ENCODE data around the gene SLC26A8. TPM values are rescaled to one million over a fixed set of nuclear protein-coding genes. Genes with fewer than 3 reads are reported as not detected.

The SLC26A8 gene
- total and polyA plus RNA-seq, 4 donors: 0.20 to 1.1 (median 0.48) TPM

DNA sequence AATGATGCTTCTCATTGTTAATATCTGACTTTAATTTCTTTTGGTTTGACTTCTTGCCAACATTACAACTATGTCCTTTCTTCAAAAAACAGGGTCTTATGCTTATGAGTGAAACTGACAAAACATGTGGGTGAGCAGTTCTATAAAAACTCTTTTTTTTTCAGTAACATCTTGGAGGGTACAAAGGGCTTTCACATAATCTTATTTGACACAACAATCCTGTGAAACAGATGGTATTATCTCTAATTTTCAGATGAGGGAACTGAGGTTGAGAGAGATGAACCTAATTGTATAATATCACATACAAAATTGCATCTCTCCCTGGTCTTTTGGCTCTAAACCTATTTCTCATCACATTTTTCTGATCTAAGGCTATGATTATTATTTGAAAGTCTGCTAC, 41.5 kb upstream of the SLC26A8 start:
- peaks cover 0 to 28% (median 20%) of the 10 kb centered on the region in 5 donors for H3K4me1 ChIP-seq (ENCODE audit: control insufficient read depth in 5 of 5, insufficient read depth in 5 of 5, low read length in 5 of 5)
- H3K9me3 ChIP-seq (ENCODE audit: control insufficient read depth in 4 of 4, insufficient read depth in 3 of 4, low read length in 3 of 4): no peaks in the 10 kb centered on the region

GRCh38 chr6:36064770-36065396, 40.4 kb upstream of the SLC26A8 start:
- no peaks in the 10 kb centered on the region for H3K9me3 ChIP-seq (ENCODE audit: control insufficient read depth in 4 of 4, insufficient read depth in 3 of 4, low read length in 3 of 4)
- H3K27me3 ChIP-seq (ENCODE audit: control insufficient read depth in 3 of 3, insufficient read depth in 3 of 3, low read length in 2 of 3): no peaks in the 10 kb centered on the region
- no peak for TF ChIP-seq CTCF (IDR thresholded peaks at IDR 0.05; ENCODE audit: control extremely low read depth, extremely low read depth)
- no peak overlapping the region for H3K9ac ChIP-seq (ENCODE audit: insufficient read depth in 1 of 2, low read length in 2 of 2)
- DNase-seq (no peak), ATAC-seq (ENCODE audit: insufficient read depth, low FRiP score) (no peak)
- WGBS, 2 donors: 68 to 82% methylated on average over 3 of the region's 3 CpGs
- peaks cover 2 to 13% (median 8%) of the 10 kb centered on the region in 4 donors for H3K36me3 ChIP-seq (ENCODE audit: control insufficient read depth in 4 of 4, insufficient read depth in 4 of 4, low read length in 4 of 4)
- no peak overlapping the region for H3K27ac ChIP-seq (ENCODE audit: low read depth in 1 of 2, low read length in 1 of 2)
- H3K4me1 ChIP-seq (ENCODE audit: control insufficient read depth in 5 of 5, insufficient read depth in 5 of 5, low read length in 5 of 5): peaks cover 0 to 28% (median 20%) of the 10 kb centered on the region in 5 donors
- H3K4me3 ChIP-seq: no peak overlapping the region

More for the DNA sequence above, 41.5 kb upstream of the SLC26A8 start:
- H3K27ac ChIP-seq (ENCODE audit: low read depth in 1 of 2, low read length in 1 of 2): no peak overlapping the region
- ATAC-seq (ENCODE audit: insufficient read depth, low FRiP score) (no peak), DNase-seq (no peak)
- no peak overlapping the region for H3K4me3 ChIP-seq
- no peak overlapping the region for H3K9ac ChIP-seq (ENCODE audit: insufficient read depth in 1 of 2, low read length in 2 of 2)
- H3K36me3 ChIP-seq (ENCODE audit: control insufficient read depth in 4 of 4, insufficient read depth in 4 of 4, low read length in 4 of 4): peaks cover 0 to 6% (median 3%) of the 10 kb centered on the region in 4 donors
- no peak for TF ChIP-seq CTCF (IDR thresholded peaks at IDR 0.05; ENCODE audit: control extremely low read depth, extremely low read depth)
- no peaks in the 10 kb centered on the region for H3K27me3 ChIP-seq (ENCODE audit: control insufficient read depth in 3 of 3, insufficient read depth in 3 of 3, low read length in 2 of 3)

DNA sequence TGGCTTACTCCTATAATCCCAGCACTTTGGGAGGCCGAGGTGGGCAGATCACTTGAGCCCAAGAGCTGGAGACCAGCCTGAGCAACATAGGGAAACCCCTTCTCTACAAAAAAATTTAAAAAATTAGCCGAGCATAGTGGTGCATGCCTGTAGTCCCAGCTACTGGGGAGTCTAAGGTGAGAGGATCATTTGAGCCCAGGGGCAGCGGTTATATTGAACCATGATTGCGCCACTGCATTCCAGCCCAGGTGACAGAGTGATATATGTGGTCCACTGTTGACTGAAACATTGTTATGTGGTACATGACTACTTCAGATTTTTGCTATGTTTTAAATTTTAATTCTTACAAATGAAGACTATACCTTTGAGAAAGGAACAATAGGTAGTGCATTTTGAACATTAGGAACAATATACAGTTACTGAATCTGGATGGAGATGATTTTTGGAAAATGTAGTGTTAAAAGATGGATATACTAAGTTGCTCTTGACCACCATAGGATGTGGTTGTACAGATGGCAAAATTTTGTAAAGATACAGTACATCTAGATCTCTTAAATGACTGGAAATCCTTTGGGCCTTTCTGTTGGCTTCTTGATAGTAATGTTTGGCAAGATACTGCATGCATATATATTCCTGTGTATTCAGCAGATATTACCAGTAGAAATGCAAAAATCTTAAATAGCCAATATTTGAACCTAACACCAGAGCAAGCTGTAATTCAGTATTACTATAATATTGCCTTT, 39.0 kb upstream of the SLC26A8 start:
- Histone ChIP-seq H3K27ac (ENCODE audit: low read depth in 1 of 2, low read length in 1 of 2) (no peak overlapping the region), H3K27me3 (ENCODE audit: control insufficient read depth in 3 of 3, insufficient read depth in 3 of 3, low read length in 2 of 3) (no peaks in the 10 kb centered on the region), H3K4me3 (no peak overlapping the region), H3K9me3 (ENCODE audit: control insufficient read depth in 4 of 4, insufficient read depth in 3 of 4, low read length in 3 of 4) (no peaks in the 10 kb centered on the region), H3K36me3 (ENCODE audit: control insufficient read depth in 4 of 4, insufficient read depth in 4 of 4, low read length in 4 of 4) (peaks cover 6 to 18% (median 13%) of the 10 kb centered on the region in 4 donors), H3K9ac (ENCODE audit: insufficient read depth in 1 of 2, low read length in 2 of 2) (no peak overlapping the region), H3K4me1 (ENCODE audit: control insufficient read depth in 5 of 5, insufficient read depth in 5 of 5, low read length in 5 of 5) (peaks cover 0 to 23% (median 19%) of the 10 kb centered on the region in 5 donors)
- WGBS, 2 donors: 92 to 94% methylated on average over 4 of the region's 4 CpGs
- TF ChIP-seq CTCF (IDR thresholded peaks at IDR 0.05; ENCODE audit: control extremely low read depth, extremely low read depth): no peak
- no peak for ATAC-seq (ENCODE audit: insufficient read depth, low FRiP score)
- DNase-seq: no peak

Data from lung (tissue), 12 donors.